Measurements from ENCODE around the gene LHX6.

LHX6 gene

GRCh38 chr9:122228568-122229484, at the start of gene LHX6:
LHX6 (minus strand) TSS chr9:122228957; CDS start chr9:122228740, 217 bp downstream.
- DNase-seq (ENCODE audit: low read depth), result no peak

GRCh38 chr9:122277285-122277897, 48.6 kb upstream of the LHX6 start:
- DNase-seq (ENCODE audit: low read depth), result no peak

DNA sequence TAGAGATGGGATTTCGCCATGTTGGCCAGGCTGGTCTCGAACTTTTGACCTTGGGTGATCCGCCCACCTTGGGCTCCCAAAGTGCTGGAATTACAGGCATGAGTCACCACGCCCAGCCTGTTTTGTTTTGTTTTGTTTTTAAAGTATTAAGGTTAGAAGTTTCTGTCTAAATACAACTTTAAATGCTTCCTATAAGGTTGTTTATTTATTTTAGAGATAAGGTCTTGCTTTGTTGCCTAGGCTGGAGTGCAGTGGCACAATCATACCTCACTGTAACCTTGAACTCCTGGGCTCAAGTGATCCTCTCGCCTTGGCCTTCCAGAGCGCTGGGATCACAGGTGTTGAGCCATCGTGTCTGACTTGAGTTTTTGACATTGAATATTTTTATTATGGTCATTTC, 47.3 kb upstream of the LHX6 start:
- DNase-seq (ENCODE audit: low read depth), result no peak

DNA sequence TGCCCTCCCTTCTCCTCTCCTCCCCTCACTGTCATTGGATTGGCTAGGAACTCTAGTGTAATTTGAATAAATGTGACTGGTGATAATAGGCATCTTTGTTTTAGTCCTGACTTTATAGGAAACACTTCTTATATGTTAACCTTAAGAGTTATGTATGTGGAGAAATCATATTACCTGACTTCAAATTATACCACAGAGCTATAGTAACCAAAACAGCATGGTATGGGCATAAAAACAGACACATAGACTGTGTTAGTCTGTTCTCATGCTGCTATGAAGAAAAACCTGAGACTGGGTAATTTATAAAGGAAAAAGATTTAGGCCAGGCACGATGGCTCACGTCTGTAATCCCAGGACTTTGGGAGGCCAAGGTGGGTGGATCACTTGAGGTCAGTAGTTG, 45.3 kb upstream of the LHX6 start:
- no peak for DNase-seq (ENCODE audit: low read depth)

DNA sequence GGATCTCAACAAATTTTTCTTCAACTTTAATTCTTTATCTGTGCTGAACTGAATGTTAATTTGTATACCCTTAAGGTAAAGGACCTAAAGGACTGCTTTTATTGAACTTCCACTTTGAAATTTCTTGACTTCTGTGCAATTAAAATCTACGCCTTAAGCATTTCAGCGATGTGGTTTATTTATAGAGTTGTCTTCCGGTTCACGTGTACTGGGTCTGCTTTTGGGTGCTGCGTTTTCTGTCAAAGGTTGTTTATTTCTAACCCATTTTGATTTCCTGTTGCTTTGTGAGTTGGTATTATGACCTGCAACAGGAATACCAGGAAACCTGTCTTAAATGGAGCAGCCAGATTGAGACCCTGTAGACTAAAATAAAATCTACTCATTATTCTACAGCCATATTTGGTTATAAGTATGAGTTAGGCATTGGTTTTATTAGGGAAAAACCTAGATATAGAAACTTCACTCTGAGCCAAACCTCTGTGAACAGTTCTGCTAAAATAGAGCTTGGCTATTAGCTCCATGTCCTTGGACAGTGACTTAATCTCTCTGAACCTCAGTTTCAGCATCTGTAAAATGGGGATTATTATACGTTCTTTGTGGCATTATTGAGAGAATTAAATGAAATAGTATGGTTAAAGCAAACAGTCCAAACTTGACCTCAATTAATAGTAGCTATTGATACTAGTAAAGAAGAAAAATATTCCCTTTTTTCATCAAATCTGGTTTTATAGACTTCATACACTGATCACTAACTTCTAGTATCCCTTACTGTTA, 39.5 kb upstream of the LHX6 start:
- DNase-seq (ENCODE audit: low read depth), result no peak

DNA sequence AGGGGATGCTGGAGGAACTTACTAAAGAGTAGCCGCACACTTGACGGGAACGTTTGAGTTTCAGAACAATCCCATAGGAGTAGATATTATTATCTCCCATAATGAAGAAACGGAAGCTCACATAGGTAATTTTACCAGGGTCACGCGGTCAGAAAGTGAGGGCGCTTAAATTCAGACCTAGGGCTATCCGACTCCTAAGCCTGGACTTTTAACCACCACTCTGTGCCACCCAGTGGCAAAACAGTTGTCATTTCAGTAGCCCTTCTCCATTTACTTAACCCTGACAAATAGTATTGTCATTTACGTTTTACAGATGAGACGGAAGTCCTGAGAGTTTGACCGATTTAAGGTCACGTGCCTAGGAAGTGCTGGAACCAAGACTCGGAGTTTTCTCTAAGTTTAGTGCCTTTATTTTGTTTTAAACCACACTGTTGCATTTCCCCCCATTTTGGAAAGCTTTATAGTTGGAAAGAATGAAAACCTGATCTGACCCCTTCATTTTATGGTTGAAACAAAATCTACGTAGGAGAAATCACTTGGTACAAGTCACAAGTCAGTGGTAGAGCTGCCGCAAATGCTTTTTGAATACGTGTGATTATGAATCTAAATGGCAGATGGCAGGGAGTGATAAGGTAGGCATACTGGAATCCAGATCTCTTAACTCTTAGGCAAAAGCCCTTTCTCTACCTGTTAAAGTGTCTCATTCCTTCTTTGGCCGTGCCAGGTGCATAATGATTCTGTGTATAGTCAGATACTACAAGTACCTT, 36.6 kb upstream of the LHX6 start:
- no peak for DNase-seq (ENCODE audit: low read depth)

- peak; percentile 81 for DNase-seq (ENCODE audit: low read depth)
Measured at GRCh38 chr9:122264360-122265148, 35.8 kb upstream of the LHX6 start, which contains the start of the genes MRRF and RBM18. MRRF (plus strand) TSS chr9:122264882; CDS start chr9:122270892, 6,010 bp downstream. RBM18 (minus strand) TSS chr9:122264840; CDS start chr9:122261492, 3,348 bp downstream.

GRCh38 chr9:122263699-122264349, 35.1 kb upstream of the LHX6 start:
- no peak for DNase-seq (ENCODE audit: low read depth)

DNA sequence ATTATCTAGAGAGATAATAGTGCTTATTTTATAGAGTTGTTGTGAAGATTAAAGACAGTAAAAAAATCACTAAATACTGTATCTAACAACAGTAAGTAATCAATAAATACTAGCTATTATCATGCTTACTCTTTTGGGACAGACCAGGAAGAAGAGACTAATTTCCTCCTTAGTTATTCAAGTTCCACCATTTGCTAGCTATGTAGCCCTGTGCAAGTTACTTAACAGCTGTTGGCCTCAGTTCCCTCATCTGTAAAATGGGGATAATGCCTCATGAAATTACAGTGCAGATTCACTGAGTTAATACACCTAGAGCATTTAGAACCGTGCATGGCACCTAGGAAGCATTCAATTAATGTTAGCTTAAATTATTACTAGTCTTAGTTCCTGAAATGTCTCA, 33.3 kb upstream of the LHX6 start:
- no peak for DNase-seq (ENCODE audit: low read depth)

DNA sequence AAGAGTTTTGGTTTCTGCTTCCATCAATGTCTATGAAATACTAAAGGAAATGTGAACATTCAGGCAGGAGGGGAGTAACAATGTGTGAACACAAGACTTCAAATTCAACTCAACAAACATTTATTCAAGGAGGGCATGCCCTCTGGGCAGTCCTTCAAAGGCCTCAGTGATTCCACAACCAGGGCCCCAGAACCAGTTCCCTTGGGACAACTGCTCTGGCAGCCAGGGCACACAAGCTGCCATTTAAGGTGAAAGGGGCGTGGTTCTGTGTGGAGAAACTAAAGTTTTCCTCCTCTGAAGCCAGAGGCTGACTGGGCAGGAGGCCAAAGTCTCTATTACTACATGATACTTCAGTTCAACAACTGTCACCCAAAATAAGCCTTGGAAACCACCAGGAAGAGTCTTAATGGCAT, 32.7 kb upstream of the LHX6 start:
- no peak for DNase-seq (ENCODE audit: low read depth)

- no peak for DNase-seq (ENCODE audit: low read depth)
Measured at GRCh38 chr9:122258886-122259415, 30.2 kb upstream of the LHX6 start.

DNA sequence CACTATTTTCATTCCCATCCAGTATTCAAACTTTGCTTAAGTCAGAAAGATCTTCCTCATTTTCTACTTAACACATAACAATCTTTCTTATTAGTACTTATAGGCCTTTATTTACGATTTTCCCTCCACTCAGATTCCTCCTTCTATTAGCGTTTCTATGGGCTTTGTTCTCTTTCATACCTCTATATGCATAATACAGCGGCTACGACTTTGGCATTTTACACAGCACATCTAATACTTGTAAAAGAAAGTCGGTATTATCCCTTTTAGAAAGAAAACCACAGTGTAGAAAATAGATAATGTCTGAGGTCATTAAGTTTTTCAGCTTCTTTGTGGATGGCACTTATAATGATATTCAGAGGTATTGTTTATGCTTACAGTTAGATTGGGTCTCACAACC, 27.4 kb upstream of the LHX6 start:
- no peak for DNase-seq (ENCODE audit: low read depth)

DNA sequence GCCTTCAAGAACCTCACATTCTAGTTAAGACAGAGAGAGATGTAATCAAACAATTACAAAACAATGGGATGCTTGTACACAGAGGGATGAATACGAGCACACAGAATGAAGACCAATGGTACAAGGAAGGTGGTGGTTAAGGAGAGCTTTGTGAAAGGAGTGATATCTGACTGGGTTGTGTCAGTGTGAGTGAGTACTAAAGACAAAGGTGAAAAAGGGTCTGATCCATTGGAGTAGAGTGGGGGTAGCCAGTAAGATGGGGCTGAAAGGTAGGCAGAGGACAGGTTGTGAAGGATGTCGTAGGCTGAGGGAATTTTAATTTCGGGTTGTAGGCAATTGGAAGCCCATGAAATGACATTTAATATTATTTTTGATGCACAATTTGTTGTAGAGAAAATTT, 26.0 kb upstream of the LHX6 start:
- no peak for DNase-seq (ENCODE audit: low read depth)

DNA sequence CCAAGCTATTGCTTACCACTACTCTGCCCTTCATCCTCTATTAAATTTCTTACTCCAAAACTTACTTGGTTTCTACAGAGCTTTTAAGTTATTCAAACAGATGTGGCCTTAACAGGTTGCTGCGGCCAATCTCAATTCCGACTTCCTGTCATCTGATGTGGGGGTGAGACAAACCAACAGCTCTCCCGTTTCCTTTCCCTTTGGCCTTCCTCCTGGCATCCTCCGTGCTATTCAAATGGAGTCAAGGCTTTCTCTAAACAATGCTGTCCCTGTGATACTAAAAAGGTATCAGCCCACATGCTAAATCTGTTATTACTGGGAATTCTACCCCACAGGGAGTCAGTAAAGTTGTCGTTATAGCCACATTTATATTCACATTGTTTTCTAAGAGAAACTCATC, 24.0 kb upstream of the LHX6 start:
- DNase-seq (ENCODE audit: low read depth), result no peak

GRCh38 chr9:122251351-122251750, 22.6 kb upstream of the LHX6 start:
- no peak for DNase-seq (ENCODE audit: low read depth)

GRCh38 chr9:122248448-122248865, 19.7 kb upstream of the LHX6 start:
- DNase-seq (ENCODE audit: low read depth), result no peak

DNA sequence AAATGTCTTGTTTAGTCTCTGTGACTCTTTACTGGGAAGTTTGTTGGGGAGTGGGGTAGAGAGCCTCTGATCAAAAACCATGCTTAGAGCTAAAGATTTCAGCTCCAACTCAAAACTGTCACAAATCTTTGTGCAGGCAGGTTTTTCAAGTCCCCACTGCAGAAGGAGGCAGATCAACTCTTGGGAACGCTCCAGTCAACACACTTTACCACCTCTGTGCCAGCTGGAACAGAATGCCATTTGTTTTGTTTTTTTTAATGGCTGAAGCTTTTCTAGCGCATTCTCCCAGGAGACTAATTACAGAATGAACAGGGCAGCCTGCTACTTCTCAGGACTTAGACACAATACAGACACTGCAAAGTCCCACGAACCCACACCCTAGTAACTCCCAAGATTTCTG, 17.9 kb upstream of the LHX6 start:
- DNase-seq (ENCODE audit: low read depth), result no peak

- no peak for DNase-seq (ENCODE audit: low read depth)
Measured at GRCh38 chr9:122244349-122244748, 15.6 kb upstream of the LHX6 start.

GRCh38 chr9:122239722-122240121, 11.0 kb upstream of the LHX6 start:
- no peak for DNase-seq (ENCODE audit: low read depth)

DNA sequence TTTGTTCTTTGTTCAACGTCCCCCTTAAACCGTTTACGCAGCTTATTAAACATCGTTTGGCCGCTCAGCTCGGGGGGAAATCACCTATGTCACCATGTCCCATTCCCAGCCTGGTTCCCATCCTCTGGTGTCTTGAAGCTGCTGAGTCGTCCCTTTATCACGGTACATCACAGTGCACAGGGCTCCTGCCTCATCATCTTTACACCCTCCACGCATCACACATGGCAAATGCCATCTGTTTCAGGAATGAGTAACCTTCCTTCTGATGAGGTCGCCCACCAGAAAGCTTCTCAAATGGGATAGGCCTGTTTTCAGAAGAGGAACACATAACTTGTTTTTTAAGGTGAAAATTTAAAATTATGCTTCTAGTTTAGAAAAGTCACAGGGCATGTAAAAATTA, 7.9 kb upstream of the LHX6 start:
- DNase-seq (ENCODE audit: low read depth), result no peak

Data from activated T-helper 9 cell treated with anti-CD3 and anti-CD28 coated beads, Interleukin-2, amount 50 U/mL, for 16 hours (primary cell).